Neural progenitor cell (in vitro differentiated cells): Measurements from ENCODE around the gene SATB2.

Experiments used
- CTCF ChIP-seq: fragments of 200-600 bp; sonication (generic); IDR thresholded peaks from 2 replicates; pipeline ENCODE4 v1.5.1; 2017; ENCODE audit warnings: antibody characterized with exemption, mild to moderate bottlenecking
- EZH2 ChIP-seq: fragments of 200-600 bp; sonication (generic); IDR thresholded peaks from 2 replicates; pipeline ENCODE4 v1.6.1; 2017; ENCODE audit warnings: antibody characterized with exemption, mild to moderate bottlenecking, moderate library complexity
- EZH2phosphoT487 ChIP-seq: fragments of 200-600 bp; sonication (generic); IDR thresholded peaks from 2 replicates; pipeline ENCODE4 v1.6.1; 2017; ENCODE audit warnings: antibody characterized with exemption

- peak; percentile 74 for TF ChIP-seq CTCF
- TF ChIP-seq EZH2 = no peak
- no peak for TF ChIP-seq EZH2phosphoT487
These were observed 28.1 kb upstream of the SATB2 start for GRCh38 chr2:199485732-199486335.
